Astrocyte of the cerebellum (primary cell): Measurements from ENCODE around the gene CTSW.

Source experiments
- DNase-seq: peaks from one replicate; pipeline ENCODE4 v3.0.0-alpha.2; 2011; ENCODE audit warnings: low read depth
- H3K4me3 ChIP-seq: 2 replicates; pipeline ENCODE4 v1.5.1; 2011; ENCODE audit warnings: mild to moderate bottlenecking, low read depth, low read length, moderate library complexity
- CTCF ChIP-seq: IDR thresholded peaks from 2 replicates; pipeline ENCODE4 v1.5.1; 2012; ENCODE audit warnings: low read length, low read depth, moderate library complexity, mild to moderate bottlenecking; ENCODE audit errors: missing control alignments
- in situ Hi-C: cut with HindIII; loops from 2 replicates; pipeline ENCODE4 v1.10.0; 2017; ENCODE audit warnings: low sequenced_read_pairs

Gene CTSW

GRCh38 chr11:65851811-65852507 is 27.7 kb upstream of the CTSW start:
- TF ChIP-seq CTCF: no peak
- H3K4me3 ChIP-seq: no peak overlapping the region
- no peak for DNase-seq
- in situ Hi-C loops: no loop called here

- TF ChIP-seq CTCF: no peak
- no peak overlapping the region for H3K4me3 ChIP-seq
- in situ Hi-C loops: no loop called here
- DNase-seq: no peak
These were observed 27.0 kb upstream of the CTSW start for GRCh38 chr11:65852508-65853245.

GRCh38 chr11:65853246-65853979 is 26.2 kb upstream of the CTSW start:
- in situ Hi-C loops: no loop called here
- no peak for DNase-seq
- no peak overlapping the region for H3K4me3 ChIP-seq
- no peak for TF ChIP-seq CTCF

GRCh38 chr11:65854161-65854592 is 25.5 kb upstream of the CTSW start:
- TF ChIP-seq CTCF: no peak
- no peak for DNase-seq
- no peak overlapping the region for H3K4me3 ChIP-seq
- in situ Hi-C loops: no loop called here

- H3K4me3 ChIP-seq: no peak overlapping the region
- in situ Hi-C loops: no loop called here
- TF ChIP-seq CTCF: no peak
- no peak for DNase-seq
These were observed 24.5 kb upstream of the CTSW start for GRCh38 chr11:65854852-65855837.

GRCh38 chr11:65855927-65856363 is 23.7 kb upstream of the CTSW start:
- no peak for DNase-seq
- in situ Hi-C loops: no loop called here
- H3K4me3 ChIP-seq: peak overlapping the region; percentile 96
- no peak for TF ChIP-seq CTCF
